ENCODE results near the gene ANKRD55. TPM values are rescaled to one million over a fixed set of nuclear protein-coding genes. Genes with fewer than 3 reads are reported as not detected.

The ANKRD55 gene
- total RNA-seq, 2 experiments from 2014 or later = not detected

GRCh38 chr5:56230576-56230975 lies 2.6 kb downstream of the ANKRD55 start:
- Histone ChIP-seq H3K36me3 (ENCODE audit: insufficient read depth, low read length) (no peaks in the 10 kb centered on the region), H3K9me3 (ENCODE audit: low read length) (no peaks in the 10 kb centered on the region), H2AFZ (ENCODE audit: low read length) (no peak overlapping the region), H3K27ac (ENCODE audit: low read depth, low read length, poor library complexity, severe bottlenecking) (no peak overlapping the region), H4K20me1 (ENCODE audit: insufficient read depth, low read length) (no peaks in the 10 kb centered on the region), H3K9me2 (ENCODE audit: insufficient read depth, low read length) (no peaks in the 10 kb centered on the region), H3K4me2 (ENCODE audit: low read length) (no peak overlapping the region), H3K4me1 (ENCODE audit: insufficient read depth, low read length, poor library complexity, severe bottlenecking) (no peaks in the 10 kb centered on the region), H3K79me2 (ENCODE audit: insufficient read depth, low read depth, low read length) (no peaks in the 10 kb centered on the region), H3K4me3 (ENCODE audit: low read depth, low read length, poor library complexity, severe bottlenecking) (no peak overlapping the region)
- no peak for DNase-seq (ENCODE audit: low spot score)
- intact Hi-C loops (cut with micrococcal nuclease; ENCODE audit: unreplicated experiment) = no loop called here
- no TSS peak for BruUV-seq (replicated peaks)
- TF ChIP-seq CTCF (conservative IDR thresholded peaks at IDR 0.05; ENCODE audit: low read length) (no peak), EZH2phosphoT487 (IDR thresholded peaks at IDR 0.05; ENCODE audit: borderline replicate concordance, low read depth, low read length) (no peak)
- ChIA-PET CTCF (ENCODE audit: unreplicated experiment) (no interaction called here), POLR2A (no interaction called here)

DNA sequence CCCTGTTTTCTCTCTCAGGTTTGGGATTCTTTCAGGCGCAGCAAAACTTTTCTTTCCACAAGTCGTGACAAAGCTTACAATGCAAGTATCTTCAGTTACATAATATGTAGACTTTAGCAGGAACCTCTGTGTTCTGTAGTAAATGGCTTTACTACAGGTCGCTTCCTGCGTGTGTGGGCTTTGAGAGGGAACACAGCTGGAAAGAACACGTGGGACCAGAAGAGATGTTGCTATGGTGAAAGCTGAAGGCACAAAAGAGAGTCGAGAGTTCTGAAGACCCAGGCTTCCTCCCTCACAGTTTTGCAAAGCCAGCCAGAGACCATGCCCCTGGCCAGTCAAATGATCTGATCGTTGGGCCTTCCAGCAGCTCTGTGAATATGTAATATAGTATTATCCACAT lies 4.0 kb downstream of the ANKRD55 start:
- no peaks in the 10 kb centered on the region for H3K36me3 ChIP-seq (ENCODE audit: insufficient read depth, low read length)
- intact Hi-C loops (cut with micrococcal nuclease; ENCODE audit: unreplicated experiment) = no loop called here
- H3K4me2 ChIP-seq (ENCODE audit: low read length) = no peak overlapping the region
- H3K4me1 ChIP-seq (ENCODE audit: insufficient read depth, low read length, poor library complexity, severe bottlenecking) = no peaks in the 10 kb centered on the region
- BruUV-seq (replicated peaks) = no TSS peak
- no peaks in the 10 kb centered on the region for H3K9me2 ChIP-seq (ENCODE audit: insufficient read depth, low read length)
- H2AFZ ChIP-seq (ENCODE audit: low read length) = no peak overlapping the region
- no peak overlapping the region for H3K27ac ChIP-seq (ENCODE audit: low read depth, low read length, poor library complexity, severe bottlenecking)
- no peak overlapping the region for H3K4me3 ChIP-seq (ENCODE audit: low read depth, low read length, poor library complexity, severe bottlenecking)
- POLR2A ChIA-PET = interaction anchor here (0.6 to 0.7 kb wide), 3 partner anchors 11 to 401 kb away, joined by 3 to 7 read pairs (median 7); no protein-coding TSS in a partner anchor
- no peak for DNase-seq (ENCODE audit: low spot score)
- no peaks in the 10 kb centered on the region for H4K20me1 ChIP-seq (ENCODE audit: insufficient read depth, low read length)
- no peak for TF ChIP-seq CTCF (conservative IDR thresholded peaks at IDR 0.05; ENCODE audit: low read length)
- TF ChIP-seq EZH2phosphoT487 (IDR thresholded peaks at IDR 0.05; ENCODE audit: borderline replicate concordance, low read depth, low read length) = no peak
- no peaks in the 10 kb centered on the region for H3K79me2 ChIP-seq (ENCODE audit: insufficient read depth, low read depth, low read length)
- no peaks in the 10 kb centered on the region for H3K9me3 ChIP-seq (ENCODE audit: low read length)
- CTCF ChIA-PET (ENCODE audit: unreplicated experiment) = no interaction called here

GRCh38 chr5:56228631-56229030 lies 4.5 kb downstream of the ANKRD55 start:
- TF ChIP-seq CTCF (conservative IDR thresholded peaks at IDR 0.05; ENCODE audit: low read length) (no peak), EZH2phosphoT487 (IDR thresholded peaks at IDR 0.05; ENCODE audit: borderline replicate concordance, low read depth, low read length) (no peak)
- intact Hi-C loops (cut with micrococcal nuclease; ENCODE audit: unreplicated experiment) = no loop called here
- H3K4me1 ChIP-seq (ENCODE audit: insufficient read depth, low read length, poor library complexity, severe bottlenecking) = no peaks in the 10 kb centered on the region

More at GRCh38 chr5:56228631-56229030, 4.5 kb downstream of the ANKRD55 start:
- ChIA-PET CTCF (ENCODE audit: unreplicated experiment) (no interaction called here), POLR2A (interaction anchor here (0.6 to 0.7 kb wide), 5 partner anchors 11 to 402 kb away, joined by 3 to 7 read pairs (median 4); no protein-coding TSS in a partner anchor)
- DNase-seq (ENCODE audit: low spot score) = no peak
- Histone ChIP-seq H3K4me2 (ENCODE audit: low read length) (no peak overlapping the region), H3K36me3 (ENCODE audit: insufficient read depth, low read length) (no peaks in the 10 kb centered on the region), H4K20me1 (ENCODE audit: insufficient read depth, low read length) (no peaks in the 10 kb centered on the region), H3K27ac (ENCODE audit: low read depth, low read length, poor library complexity, severe bottlenecking) (no peak overlapping the region), H3K79me2 (ENCODE audit: insufficient read depth, low read depth, low read length) (no peaks in the 10 kb centered on the region), H3K9me3 (ENCODE audit: low read length) (no peaks in the 10 kb centered on the region), H3K9me2 (ENCODE audit: insufficient read depth, low read length) (no peaks in the 10 kb centered on the region), H3K4me3 (ENCODE audit: low read depth, low read length, poor library complexity, severe bottlenecking) (no peak overlapping the region), H2AFZ (ENCODE audit: low read length) (no peak overlapping the region)
- BruUV-seq (replicated peaks) = no TSS peak
